Aorta (tissue), 5 donors: Measurements from ENCODE around the gene RNASE8. TPM values are rescaled to one million over a fixed set of nuclear protein-coding genes. Genes with fewer than 3 reads are reported as not detected.

Experiments used
- ATAC-seq: fragments of 200-7000 bp; cut with Tn5 transposase; one replicate; pipeline ENCODE4 v1.9.1; 2022; ENCODE audit warnings: moderate library complexity; ENCODE audit not compliant: low FRiP score
- DNase-seq, 2 donors: peaks; one replicate each; pipeline ENCODE4 v3.0.0-alpha.2; 2020
- H3K27ac ChIP-seq, 2 donors: one replicate each; pipeline ENCODE4 v1.5.1; 2013; ENCODE audit warnings: low read length in 2 of 2, mild to moderate bottlenecking in 2 of 2, moderate library complexity in 2 of 2, control low read depth in 1 of 2, inconsistent platforms in 1 of 2, low read depth in 1 of 2
- H3K27me3 ChIP-seq, 2 donors: one replicate each; pipeline ENCODE4 v1.6.1; 2013; ENCODE audit warnings: control low read depth in 1 of 2, low read length in 1 of 2, mild to moderate bottlenecking in 1 of 2, moderate library complexity in 1 of 2; ENCODE audit not compliant: insufficient read depth in 2 of 2, control insufficient read depth in 1 of 2
- H3K36me3 ChIP-seq, 2 donors: one replicate each; pipeline ENCODE4 v1.6.1; 2013; ENCODE audit warnings: control low read depth in 1 of 2, low read length in 1 of 2, mild to moderate bottlenecking in 1 of 2; ENCODE audit not compliant: insufficient read depth in 2 of 2, control insufficient read depth in 1 of 2
- H3K4me1 ChIP-seq, 2 donors: one replicate each; pipeline ENCODE4 v1.6.1; 2013; ENCODE audit warnings: low read length in 2 of 2, control low read depth in 1 of 2, mild to moderate bottlenecking in 1 of 2, moderate library complexity in 1 of 2; ENCODE audit not compliant: insufficient read depth in 2 of 2, control insufficient read depth in 1 of 2
- H3K4me3 ChIP-seq, 2 donors: one replicate each; pipeline ENCODE4 v1.5.1; 2013; ENCODE audit warnings: low read length in 2 of 2, control low read depth in 1 of 2, mild to moderate bottlenecking in 1 of 2
- H3K9me3 ChIP-seq: one replicate; pipeline ENCODE4 v1.6.1; 2013; ENCODE audit warnings: mild to moderate bottlenecking, low read length; ENCODE audit not compliant: control insufficient read depth
- WGBS, 2 donors: extraction: QIAGEN DNeasy Blood & Tissue Kit; methylation state at CpG; one replicate each; pipeline ENCODE4 v1.1.7; 2013; 5-methylcytosine and 5-hydroxymethylcytosine counted together
- intact Hi-C, 2 donors: fragments of 100-400 bp; cut with DNase I; formaldehyde crosslinking; loops; one replicate each; pipeline versions ENCODE4 v1.14.2 to v1.15.0; 2022
- polyA plus RNA-seq, 2 donors: library from polyadenylated mRNA; stranded (reverse); fragments of 200-250 nt; gene quantifications; one replicate each; pipeline ENCODE4 v1.2.3, GENCODE V29; 2013
- total RNA-seq, 2 donors: library from RNA; stranded (reverse); fragmentation: NEBNext Ultra II Directional; extraction: Animal tissue kit (Norgen Biotek cat#: 25700); gene quantifications; one replicate each; pipeline ENCODE4 v1.2.1, GENCODE V29; 2021
- donor health status: healthy with polysubstance abuse.
- donor health status: Bipolar disorder and iron deficiency.
- donor health status: DM: no; HTN: no; CAD: no.
- donor health status: DM: no; HTN: no; CAD: no.
- donor health status: DM: yes; HTN: yes; CAD: no.

RNASE8 gene
- total and polyA plus RNA-seq, 4 donors, result 1.00 TPM; not detected in 3

- WGBS, 2 donors, result 87 to 90% methylated on average over 8 of the region's 8 CpGs
- H3K4me3 ChIP-seq, result no peak overlapping the region
- H3K4me1 ChIP-seq, result no peaks in the 10 kb centered on the region
- H3K27me3 ChIP-seq, result no peaks in the 10 kb centered on the region
- no peak overlapping the region for H3K27ac ChIP-seq
- H3K36me3 ChIP-seq, result no peaks in the 10 kb centered on the region
- DNase-seq, result no peak
- intact Hi-C loops, result no loop called here
- no peak for ATAC-seq
- no peaks in the 10 kb centered on the region for H3K9me3 ChIP-seq
Measured at GRCh38 chr14:21101802-21102413, 44.3 kb downstream of the RNASE8 start.

GRCh38 chr14:21102521-21103410 lies 45.1 kb downstream of the RNASE8 start:
- no peak for ATAC-seq
- Histone ChIP-seq H3K4me3 (no peak overlapping the region), H3K9me3 (no peaks in the 10 kb centered on the region), H3K36me3 (no peaks in the 10 kb centered on the region), H3K27ac (no peak overlapping the region), H3K4me1 (no peaks in the 10 kb centered on the region), H3K27me3 (no peaks in the 10 kb centered on the region)
- WGBS, 2 donors, result 17% methylated on average over 9 of the region's 9 CpGs
- DNase-seq, result no peak
- intact Hi-C loops, result no loop called here

- H3K4me3 ChIP-seq, result no peak overlapping the region
- no peaks in the 10 kb centered on the region for H3K4me1 ChIP-seq
- no peak for DNase-seq
- H3K27ac ChIP-seq, result no peak overlapping the region
- H3K36me3 ChIP-seq, result no peaks in the 10 kb centered on the region
- WGBS, 2 donors, result 0% methylated on average over 9 of the region's 9 CpGs
- intact Hi-C loops, result no loop called here
- no peaks in the 10 kb centered on the region for H3K9me3 ChIP-seq
- ATAC-seq, result no peak
- no peaks in the 10 kb centered on the region for H3K27me3 ChIP-seq
Measured at GRCh38 chr14:21103411-21103709, 45.7 kb downstream of the RNASE8 start.

- peak; percentile 98 for ATAC-seq
- intact Hi-C loops, result loop anchor here in 1 of 2 donors (1.0 kb wide), 1 partner anchor 34 kb away; the partner anchor contains the start of gene ARHGEF40
- no peaks in the 10 kb centered on the region for H3K4me1 ChIP-seq
Measured at GRCh38 chr14:21103710-21104447, 46.3 kb downstream of the RNASE8 start.

GRCh38 chr14:21104448-21105060 lies 46.9 kb downstream of the RNASE8 start:
- Histone ChIP-seq H3K36me3 (no peaks in the 10 kb centered on the region), H3K27ac (peak overlapping the region; percentile 58 to 96), H3K9me3 (no peaks in the 10 kb centered on the region), H3K27me3 (no peaks in the 10 kb centered on the region), H3K4me1 (no peaks in the 10 kb centered on the region), H3K4me3 (peak overlapping the region; percentile 23 to 75)
- intact Hi-C loops, result loop anchor here (1.0 to 5.0 kb wide), 2 partner anchors 34 to 87 kb away; partner anchors contain the start of gene ARHGEF40 (in 1 of the 2)
- ATAC-seq (peak; percentile 91), DNase-seq (peak; percentile 84 to 88)
- WGBS, 2 donors, result 4% methylated on average over 8 of the region's 8 CpGs

More at GRCh38 chr14:21103710-21104447, 46.3 kb downstream of the RNASE8 start:
- H3K9me3 ChIP-seq, result no peaks in the 10 kb centered on the region
- WGBS, 2 donors, result 0% methylated on average over 62 of the region's 62 CpGs
- peak overlapping the region; percentile 23 to 75 for H3K4me3 ChIP-seq
- peak; percentile 98 for DNase-seq
- peak overlapping the region; percentile 58 to 96 for H3K27ac ChIP-seq
- no peaks in the 10 kb centered on the region for H3K36me3 ChIP-seq
- H3K27me3 ChIP-seq, result no peaks in the 10 kb centered on the region

- DNase-seq (no peak), ATAC-seq (no peak)
- Histone ChIP-seq H3K9me3 (no peaks in the 10 kb centered on the region), H3K36me3 (no peaks in the 10 kb centered on the region), H3K27me3 (no peaks in the 10 kb centered on the region), H3K4me1 (no peaks in the 10 kb centered on the region), H3K27ac (no peak overlapping the region), H3K4me3 (no peak overlapping the region)
- intact Hi-C loops, result loop anchor here (5.0 kb wide), 1 partner anchor 88 kb away; no protein-coding TSS in a partner anchor
- 80 to 81% methylated on average over 8 of the region's 8 CpGs for WGBS, 2 donors
Measured at GRCh38 chr14:21105095-21105494, 47.5 kb downstream of the RNASE8 start.

- DNase-seq (no peak), ATAC-seq (no peak)
- Histone ChIP-seq H3K4me1 (no peaks in the 10 kb centered on the region), H3K27ac (no peak overlapping the region), H3K4me3 (no peak overlapping the region), H3K36me3 (no peaks in the 10 kb centered on the region), H3K9me3 (no peaks in the 10 kb centered on the region), H3K27me3 (no peaks in the 10 kb centered on the region)
- intact Hi-C loops, result loop anchor here (2.0 to 5.0 kb wide), 2 partner anchors 37 to 89 kb away; no protein-coding TSS in a partner anchor
- WGBS, 2 donors, result 56 to 61% methylated on average over 4 of the region's 4 CpGs
Measured at GRCh38 chr14:21106176-21106497, 48.5 kb downstream of the RNASE8 start.

GRCh38 chr14:21106498-21107282 lies 49.1 kb downstream of the RNASE8 start:
- Histone ChIP-seq H3K27me3 (no peaks in the 10 kb centered on the region), H3K36me3 (no peaks in the 10 kb centered on the region), H3K27ac (no peak overlapping the region), H3K4me3 (no peak overlapping the region), H3K9me3 (no peaks in the 10 kb centered on the region), H3K4me1 (no peaks in the 10 kb centered on the region)
- intact Hi-C loops, result loop anchor here (2.0 to 5.0 kb wide), 2 partner anchors 38 to 89 kb away; no protein-coding TSS in a partner anchor
- DNase-seq (peak; percentile 88 to 92), ATAC-seq (peak; percentile 31)
- WGBS, 2 donors, result 13 to 14% methylated on average over 11 of the region's 11 CpGs
